GOT3 (cell line): ENCODE data around the gene KPTN.

Experiments used
- DNase-seq: peaks from one replicate; lab custom pipeline; 2025; ENCODE audit warnings: mixed read lengths; lab: John Stamatoyannopoulos, UW

KPTN gene

DNA sequence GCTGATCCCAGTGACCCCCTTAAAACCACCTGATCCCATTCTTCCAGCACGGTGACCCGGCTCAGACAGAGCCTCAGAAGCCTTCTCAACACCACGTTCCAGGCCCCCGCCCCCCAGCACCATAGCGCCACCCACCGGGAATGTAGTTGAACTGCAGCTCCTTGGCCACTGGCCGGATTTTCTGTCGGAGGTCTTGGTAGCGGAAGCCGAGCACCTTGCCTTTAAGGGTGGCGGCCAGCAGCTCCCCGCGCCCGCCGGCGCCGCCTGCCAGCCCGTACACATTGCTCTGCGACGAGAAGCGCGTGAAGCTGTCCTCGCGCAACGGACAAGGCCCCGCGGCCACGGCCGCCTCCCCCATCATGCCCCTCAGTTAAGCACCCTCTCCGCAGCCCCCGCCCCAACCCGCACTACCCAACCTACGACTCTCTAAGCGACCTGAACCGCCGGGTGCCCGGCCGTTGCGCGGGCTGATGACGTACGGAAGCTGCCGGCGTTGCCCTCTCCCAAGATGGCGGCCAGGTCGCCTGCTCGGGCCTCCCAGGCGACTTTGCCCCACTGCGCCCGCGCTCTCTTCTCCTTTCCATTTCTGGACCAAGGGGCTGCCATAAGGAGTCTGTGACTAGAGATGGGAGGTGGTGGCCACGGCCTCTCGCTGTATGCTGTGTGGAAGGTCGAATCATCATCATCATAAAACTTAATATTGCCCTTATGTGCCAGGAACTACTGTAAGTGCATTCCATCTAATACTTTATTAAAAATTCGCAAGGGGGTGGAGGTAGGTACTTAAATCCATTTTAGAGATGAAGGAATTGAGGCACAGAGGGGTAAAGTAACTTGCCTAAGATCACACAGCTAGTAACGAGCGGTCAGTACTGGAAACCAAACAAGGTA lies at the start of gene KPTN:
Gene KPTN (minus strand): TSS at position 420 of the 891 bp plus-strand sequence. CDS start 59 bp downstream, at position 361.
- DNase-seq = peak; percentile 73

DNA sequence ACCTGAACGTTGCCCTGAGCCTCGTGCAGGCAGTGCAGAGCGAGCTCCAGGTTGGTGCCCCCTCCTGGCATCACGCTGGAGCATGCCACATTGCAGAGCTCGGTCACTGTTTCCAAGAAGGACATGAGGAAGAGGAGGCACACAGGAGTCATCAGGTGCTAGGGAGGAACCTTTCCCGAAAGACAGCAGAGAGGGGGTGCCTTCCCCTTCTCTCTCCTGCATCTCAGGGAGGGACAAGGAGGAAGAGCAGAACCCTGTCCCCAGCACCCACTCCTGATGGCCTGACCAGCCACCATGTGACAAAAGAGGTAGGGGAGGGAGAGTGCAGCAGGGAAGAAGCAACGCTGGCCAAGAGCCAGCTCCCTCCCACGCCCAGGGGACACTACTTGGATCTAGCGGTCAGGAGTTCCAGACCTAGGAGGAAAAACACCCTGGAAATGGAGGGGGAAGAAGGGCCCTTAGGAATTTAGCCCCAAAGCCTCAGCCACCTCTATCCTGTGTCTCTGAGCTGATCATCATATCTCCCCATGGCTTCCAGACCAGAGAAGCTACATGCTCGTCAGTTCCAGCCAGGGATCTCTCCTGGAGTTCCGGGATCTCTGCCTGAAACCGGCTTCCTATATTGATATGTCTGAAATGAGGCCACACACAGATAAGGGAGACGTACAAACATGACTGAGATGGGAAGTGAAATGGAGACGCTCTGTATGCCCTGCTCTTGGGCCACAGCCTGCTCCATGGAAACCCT lies 47.8 kb upstream of the KPTN start:
- DNase-seq = no peak

DNA sequence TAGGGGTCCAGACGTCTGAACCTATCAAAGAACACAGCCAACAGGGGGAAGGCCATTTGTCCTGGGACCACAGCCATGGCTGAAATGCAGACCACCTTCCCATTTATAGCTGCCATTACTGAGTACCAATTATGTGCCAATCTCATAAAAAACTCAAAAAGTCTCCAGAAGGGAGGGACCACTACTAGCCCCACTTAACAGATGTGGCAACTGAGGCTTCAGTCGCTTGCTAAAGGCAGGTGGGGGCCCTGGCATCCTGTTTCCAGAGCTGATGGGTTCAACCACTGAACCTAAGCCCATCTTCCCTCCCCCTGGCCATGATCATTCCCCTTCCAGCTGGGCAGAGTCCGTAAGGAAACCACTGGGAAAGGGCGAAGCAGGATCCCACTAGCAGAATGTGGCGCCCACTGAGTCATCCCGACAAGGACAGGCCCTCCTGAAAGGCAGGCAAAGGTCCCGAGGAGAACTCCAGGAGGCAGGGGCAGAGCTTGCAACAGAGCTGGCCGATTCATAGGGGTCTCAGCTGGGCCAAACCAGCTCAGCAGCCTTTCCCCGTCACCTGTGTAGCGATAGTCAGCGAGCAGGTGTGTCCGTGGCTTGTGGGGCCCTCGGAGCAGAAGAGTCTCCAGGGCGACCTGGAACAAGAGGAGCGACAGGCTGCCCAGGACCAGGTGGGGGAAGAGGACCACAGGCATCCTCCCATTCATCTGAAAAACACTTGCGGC lies 45.2 kb upstream of the KPTN start:
- no peak for DNase-seq

DNA sequence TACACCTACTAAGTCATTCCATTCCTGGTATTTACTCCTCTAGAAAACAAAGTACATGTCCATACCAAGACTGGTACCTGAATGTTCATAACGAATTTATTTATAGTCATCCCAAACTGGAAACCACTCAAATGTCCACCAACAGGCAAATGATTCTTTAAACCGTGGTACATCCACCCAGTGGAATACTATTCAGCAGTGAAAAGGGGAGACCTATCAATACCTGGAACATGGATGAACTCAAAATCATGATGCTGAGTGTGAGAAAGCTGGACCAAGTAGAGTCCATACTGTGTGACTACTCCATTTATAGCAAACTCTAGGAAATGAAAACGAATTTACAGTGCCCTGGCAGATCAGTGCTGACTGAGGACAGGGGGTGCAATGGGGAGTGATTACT lies 42.8 kb upstream of the KPTN start:
- no peak for DNase-seq

DNA sequence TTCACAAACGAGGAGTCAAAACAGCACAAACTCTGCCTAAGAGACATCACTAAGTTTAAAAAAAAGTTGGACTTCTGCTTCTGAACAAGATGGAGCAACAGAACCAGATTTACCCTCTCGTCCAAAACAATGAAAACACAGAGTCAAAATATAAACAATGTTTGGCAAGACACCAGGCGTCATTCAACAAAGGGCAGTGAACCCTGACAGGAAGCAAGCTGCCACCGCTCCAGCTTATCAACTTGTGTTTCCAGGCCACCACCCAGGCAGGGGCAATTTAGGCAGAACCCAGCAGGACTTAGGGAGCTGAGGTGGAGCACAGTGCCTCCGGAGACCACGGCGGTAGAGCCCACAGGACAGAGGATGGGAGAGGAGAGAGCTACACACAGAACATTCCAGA lies 39.5 kb upstream of the KPTN start:
- no peak for DNase-seq

DNA sequence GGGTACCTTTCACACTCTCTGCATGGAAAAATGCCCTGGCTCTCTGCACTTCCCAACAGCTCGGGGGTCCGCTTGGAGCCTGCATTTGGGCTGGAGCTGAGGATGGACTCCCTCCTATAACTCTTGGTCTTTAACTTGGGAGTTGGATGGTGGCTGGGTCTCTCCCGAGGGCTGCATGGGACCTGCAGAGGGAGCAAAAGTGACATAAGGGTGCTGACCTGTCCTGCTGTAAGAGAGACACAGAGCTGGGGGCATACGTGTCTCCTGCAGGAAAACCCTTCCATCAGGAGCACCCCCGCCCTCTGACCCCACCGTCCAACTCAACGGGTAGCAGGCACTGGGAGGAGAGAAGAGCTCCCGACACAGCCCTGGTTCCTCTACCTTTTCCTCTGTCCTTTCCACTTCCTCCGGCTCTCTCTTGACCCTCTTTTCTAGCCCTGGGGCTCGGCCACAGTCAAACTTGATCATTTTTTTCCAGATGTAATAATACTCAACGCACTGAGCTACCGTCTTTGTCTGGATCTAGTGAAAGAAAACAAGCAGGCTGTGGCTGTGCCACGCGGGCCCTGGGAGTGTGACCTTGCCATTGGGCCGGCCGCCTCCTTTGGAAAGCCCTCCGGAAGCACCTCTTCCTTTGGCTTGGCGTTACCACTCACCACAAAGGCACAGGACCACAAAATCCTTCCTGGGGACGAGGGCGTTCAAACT lies 37.6 kb upstream of the KPTN start:
- DNase-seq = no peak

DNA sequence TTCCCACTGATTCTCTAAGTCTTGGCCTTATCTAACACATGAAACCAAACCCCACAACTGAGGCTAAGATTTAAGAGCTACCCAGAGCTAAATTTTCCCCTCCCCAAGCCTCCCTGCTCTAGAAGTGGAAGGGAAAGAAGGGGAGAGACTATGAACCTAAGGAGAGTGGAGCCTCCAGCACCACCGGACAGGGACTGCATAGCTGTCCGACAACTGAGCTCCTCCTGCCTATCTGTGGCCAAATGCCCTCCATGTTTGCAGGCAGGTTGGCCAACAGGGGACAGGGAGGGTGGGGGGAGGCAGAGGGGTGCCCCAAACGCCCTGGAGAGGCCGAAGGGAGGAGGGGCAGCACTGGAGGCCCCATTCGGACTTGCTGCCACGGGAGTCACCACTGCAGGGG lies 36.8 kb upstream of the KPTN start:
- DNase-seq = no peak

DNA sequence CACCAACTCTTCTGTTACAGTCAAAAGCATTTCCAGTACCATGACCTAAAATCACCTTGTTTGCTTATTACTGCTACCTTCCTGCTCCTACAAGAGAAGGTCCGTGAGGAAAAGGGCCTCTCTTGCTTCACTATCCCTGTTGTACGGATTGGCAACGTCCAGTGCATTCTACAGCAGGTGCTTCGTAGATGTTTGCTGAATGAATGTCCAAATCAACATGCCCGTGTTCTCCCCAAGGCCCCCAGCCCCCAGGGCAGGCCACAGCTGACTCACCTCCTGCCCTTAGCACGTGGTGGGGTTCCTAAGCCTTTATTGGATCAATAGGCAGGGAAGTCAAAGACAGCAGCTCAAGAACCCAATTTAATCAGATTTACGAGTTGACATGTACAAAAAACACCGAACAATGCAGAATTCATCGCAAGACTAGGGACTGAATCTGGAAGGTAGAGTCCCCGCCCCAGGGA lies 36.4 kb upstream of the KPTN start:
- no peak for DNase-seq

DNA sequence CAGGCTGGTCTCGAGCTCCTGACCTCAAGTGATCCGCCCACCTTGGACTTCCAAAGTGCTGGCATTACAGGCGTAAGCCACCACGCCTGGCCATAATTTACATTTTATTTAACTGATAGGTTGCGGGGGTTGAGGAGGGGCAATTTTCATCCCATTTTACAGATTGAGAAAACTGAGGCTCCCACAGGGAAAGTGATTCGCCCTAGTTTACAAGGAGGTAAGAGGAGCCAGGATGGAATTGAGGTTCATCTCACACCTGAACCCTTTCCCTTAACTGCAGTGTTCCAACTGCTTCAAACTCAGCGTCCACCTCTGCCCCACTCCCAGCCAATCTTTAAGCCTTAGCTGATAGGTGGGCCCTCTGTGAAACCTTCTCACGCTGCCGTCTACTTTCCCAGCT lies 34.8 kb upstream of the KPTN start:
- no peak for DNase-seq

DNA sequence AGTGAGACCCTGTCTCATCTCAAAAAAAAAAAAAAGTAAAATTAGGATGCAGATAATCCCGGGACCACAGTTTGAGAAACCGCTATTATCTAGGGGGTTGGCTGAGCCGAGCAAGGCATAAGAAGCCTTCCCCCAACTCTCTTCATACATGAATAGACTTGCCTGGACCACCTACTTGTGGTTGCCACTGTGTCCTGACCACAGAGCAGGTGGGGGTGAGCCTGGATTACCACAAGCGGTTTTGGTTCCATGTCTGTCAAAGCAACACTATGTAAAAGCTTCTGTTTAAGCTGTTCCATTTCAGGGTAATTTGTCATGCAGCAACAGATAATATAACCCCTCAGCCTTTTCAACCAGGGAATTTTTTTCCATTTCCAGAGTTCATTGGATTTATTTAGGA lies 34.1 kb upstream of the KPTN start:
- no peak for DNase-seq

DNA sequence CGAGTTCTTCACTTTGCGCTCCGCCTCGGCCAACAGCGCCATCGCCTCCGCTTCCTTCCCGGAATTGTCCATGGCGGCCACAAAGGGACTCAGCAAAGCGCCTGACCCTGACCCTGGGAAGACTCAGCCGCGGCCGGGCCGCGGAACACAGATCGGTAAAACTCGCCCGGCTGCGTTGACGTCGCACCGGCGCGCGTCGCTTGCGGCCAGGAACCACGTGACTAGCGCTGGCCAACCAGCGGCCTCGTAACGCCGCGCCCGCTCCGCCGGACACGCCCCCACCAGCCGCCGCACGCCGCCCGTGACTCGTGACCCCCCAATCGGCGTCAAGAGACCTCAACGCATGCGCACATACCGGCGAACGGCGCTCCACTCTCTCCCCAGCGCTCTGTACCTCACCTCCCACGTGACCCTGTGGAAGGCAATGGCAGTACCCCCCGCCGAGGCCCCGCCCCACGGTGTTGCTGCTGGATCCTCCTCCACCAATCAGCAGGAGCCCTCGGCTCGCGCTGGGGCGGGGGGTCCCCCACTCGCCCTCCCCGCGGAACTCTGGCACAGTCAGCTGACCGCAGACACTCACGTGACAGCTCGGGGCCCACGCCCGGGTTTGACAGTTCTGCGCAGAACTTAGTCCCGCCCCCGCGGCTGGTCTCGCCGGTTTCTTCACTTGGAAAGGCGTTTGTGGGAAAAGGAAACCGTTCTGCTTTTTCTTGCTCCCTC lies 31.0 kb upstream of the KPTN start, which contains the start of gene NAPA:
Gene NAPA (minus strand): TSS at position 195 of the 720 bp plus-strand sequence. CDS start 123 bp downstream, at position 72.
- DNase-seq = peak; percentile 99

DNA sequence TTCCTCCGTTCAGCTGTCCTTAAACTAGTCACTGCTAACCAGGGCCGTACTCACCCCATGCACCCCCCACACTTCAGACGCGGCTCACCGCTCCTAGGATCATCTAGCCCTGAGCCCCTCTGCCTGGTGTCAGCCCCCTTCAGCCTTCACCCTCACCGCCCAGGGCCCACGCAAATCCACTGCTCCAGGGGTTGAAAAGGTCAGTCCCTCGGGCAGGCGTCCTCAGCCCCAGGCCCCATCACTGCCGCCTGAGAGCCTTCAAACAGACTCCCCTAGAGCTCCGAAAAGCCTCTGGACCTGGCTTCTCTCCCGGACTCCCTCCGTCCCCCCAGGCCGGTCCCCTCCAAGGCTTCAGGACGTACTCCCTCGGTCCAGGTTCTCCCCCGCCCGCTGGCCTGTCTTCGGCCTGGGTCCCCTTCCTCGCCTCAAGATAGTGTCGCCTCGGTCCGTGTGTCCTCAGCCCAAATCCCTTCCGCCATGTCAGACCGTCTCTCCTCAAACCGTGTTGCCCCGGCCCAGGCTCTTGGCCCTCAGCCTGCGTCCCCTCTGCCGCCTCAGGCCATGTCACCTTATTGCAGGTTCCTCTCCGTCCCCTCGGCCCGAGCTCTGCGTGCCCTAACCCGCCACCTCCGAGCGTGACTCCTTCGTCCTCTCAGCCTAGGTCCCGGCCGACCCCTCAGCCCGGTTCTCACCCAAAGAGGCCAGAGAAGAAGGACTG lies 30.3 kb upstream of the KPTN start:
- no peak for DNase-seq

DNA sequence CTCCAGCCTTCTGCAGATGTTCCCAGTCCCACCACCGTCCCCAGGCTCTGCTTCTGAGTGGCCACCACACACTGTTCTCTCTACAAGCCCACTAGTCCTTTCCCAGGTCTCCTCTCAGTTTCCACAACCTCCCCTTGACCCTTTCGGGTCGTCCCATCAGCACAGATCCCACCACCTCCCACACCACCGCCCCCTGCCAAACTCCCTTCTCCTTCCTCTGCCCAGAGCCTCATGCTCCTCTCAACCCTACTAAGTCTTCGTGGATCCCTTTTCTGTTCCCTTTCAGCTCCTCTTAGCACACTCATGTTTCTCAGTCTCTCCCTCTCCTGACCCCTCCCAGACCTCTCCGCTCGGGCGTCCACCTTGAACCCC lies 28.9 kb upstream of the KPTN start:
- DNase-seq = no peak

DNA sequence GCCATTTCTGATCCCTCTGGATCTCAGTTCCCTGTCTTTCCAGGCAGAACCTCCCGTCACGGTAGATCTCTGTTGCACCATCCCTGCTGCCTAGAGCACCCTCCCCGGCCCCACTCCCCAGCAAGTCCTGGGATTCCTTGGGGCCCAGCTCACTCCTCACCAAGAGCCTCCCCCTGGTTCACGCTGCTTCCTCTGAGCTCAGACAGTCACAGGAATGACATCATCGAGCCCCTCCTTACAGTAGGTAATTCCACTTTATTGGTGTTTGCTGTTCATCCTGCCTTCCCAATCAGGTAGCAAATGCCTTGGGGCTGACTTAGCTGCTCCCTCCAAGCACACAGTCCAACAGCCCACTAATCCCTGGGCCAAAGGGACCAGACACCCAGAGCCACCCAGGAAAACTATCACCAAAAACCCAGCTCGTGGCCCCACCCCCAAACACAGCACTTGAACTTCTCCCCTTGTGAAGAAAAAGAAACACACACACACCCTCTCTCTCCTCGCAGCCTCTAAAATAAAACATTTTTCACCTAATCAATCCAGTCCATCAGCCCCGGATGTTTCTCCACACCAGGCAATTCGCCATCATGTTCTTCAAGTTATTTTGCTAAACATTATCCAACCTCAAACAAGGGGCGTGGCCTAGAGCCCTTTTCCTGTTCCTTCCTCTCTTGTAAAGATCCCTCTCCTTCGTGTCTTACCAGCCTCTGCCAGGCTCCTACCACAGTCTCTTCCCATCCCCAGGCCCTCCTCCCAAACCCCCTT lies 28.3 kb upstream of the KPTN start:
- DNase-seq = no peak

DNA sequence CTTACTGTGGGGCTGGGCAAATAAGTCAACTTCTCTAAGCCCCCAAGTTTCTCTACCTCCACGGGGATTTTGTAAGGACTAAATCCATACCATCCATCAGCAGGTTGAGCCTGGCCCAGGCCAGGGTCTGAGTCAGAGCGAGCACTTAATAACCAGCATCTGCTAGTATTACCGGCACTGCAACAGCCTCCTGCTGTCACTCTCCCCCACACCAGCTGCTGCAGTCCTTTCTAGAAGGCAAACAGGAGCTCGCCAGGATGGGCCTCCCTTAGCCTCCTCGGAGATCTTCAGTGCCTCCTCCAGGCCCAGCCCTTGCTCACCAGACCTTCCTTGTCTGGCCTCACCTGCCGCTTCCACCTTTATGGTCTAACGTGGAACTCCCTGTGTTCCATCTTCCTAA lies 27.7 kb upstream of the KPTN start:
- DNase-seq = no peak

DNA sequence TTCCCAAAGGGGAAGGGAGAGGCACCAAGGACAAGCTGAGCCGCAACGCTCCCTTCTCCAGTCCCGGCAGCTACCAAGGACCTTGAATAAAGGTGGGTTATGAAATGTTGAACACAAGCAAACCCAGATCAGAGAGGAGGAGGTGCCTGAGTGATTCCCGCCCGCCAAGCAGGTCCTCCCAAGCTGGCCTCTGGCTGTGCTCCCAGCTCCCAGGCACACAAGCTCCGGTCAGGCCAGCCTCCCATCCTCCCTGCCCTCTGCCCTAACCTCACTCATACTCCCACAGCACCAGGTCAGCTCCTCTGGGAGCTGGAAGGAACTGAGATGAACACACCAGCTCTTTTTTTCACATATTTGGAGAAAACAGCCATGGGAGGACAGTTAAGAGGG lies 27.1 kb upstream of the KPTN start:
- DNase-seq = no peak

DNA sequence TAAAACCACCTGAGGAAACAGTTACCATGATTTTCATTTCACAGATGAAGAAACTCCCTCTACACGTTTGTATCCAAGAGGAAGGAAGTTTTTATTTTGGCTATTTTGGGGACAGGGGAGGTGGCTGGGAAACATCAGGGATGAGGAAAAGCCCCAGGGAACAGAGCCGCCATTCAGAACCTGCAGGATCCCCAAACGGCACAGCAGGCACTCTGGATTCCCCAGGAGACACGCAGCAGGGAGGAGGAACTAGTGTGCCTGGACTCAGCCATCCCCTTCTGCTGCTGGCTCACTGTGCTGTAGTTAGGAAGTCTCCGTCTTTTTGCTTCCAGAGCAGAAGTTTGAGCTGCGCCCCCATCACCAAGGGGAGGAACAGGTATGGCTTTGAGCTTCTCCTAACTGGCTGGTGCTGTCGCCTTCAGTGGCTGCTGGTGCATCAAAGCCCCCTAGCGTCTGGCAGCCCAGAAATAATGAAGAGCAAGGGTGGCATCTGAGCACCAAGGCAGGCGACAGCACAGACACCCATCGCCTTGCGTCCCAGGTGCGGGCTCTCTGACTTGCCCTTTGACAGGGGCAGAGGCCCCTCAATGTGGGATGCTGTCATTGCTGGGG lies 26.6 kb upstream of the KPTN start:
- DNase-seq = no peak

DNA sequence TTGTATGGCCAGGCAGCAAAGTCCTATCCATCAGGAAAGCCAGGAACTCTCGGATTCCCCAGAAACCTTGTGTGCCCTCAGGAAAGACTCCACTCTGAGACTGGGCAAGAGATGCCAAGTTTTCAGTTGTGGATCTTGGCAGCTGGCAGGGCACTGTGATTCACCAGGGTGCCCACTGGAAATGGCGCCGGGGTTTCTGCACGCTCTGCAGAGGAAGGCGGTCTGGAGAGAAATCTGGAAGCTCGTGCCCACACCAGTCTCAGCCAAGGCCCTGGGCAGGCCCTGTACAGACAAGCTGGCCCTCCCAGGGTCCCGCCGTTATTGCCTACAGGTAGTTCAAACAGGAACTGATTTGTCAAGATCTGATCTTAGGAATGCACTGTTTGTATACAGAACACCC lies 26.0 kb upstream of the KPTN start:
- DNase-seq = no peak

DNA sequence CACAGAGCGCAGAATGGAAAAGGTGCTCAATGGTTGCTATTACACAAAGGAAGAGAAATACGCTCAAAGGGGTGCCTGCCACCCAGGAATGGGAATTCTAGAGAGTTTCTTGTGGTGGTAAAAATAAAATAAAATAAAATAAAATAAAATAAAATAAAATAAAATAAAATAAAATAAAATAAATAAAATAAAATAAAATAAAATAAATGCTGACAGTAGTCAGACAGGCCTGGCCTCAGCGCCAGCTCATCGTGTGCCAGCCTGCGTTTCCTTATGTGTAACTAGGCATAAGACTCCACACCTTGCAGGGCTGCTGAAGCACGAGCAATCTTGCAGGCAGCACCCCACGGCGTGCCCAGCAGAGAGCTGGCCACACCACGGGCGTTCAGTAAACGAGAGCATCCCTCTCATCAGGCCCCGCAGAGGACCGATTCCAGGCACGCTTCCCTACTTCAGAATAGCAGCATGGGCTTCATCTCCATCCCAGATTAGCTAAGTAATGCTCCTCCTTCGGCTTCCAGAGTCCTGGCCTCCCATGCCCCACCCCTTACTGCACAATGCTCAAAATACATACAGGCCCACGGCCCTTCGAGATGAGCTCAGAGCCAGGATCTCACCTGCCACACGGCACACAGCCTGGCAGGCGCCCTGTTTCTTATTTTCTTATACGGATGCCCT lies 25.3 kb upstream of the KPTN start:
- no peak for DNase-seq
